ENCODE measurements around the gene PPP2R3A.

The PPP2R3A gene

GRCh38 chr3:136036306-136036705 is 70.8 kb downstream of the PPP2R3A start:
- Histone ChIP-seq H3K79me2 (ENCODE audit: low read length) (no peaks in the 10 kb centered on the region), H3K9me3 (replicated peaks; ENCODE audit: insufficient read depth, low read length) (no peaks in the 10 kb centered on the region), H3K9ac (ENCODE audit: low read length) (no peak overlapping the region), H3K4me1 (ENCODE audit: low read length) (no peaks in the 10 kb centered on the region), H3K27me3 (replicated peaks; ENCODE audit: insufficient read depth, low read length) (no peaks in the 10 kb centered on the region), H3K4me3 (ENCODE audit: low read length) (no peak overlapping the region), H3K4me2 (ENCODE audit: low read depth, low read length) (no peak overlapping the region), H3K36me3 (replicated peaks; ENCODE audit: insufficient read depth, low read length) (no peaks in the 10 kb centered on the region), H3K27ac (ENCODE audit: low read length) (no peak overlapping the region), H3F3A (ENCODE audit: insufficient read depth, low read length) (no peaks in the 10 kb centered on the region), H2AFZ (ENCODE audit: low read length) (no peak overlapping the region), H4K20me1 (ENCODE audit: insufficient read depth, low read length) (no peaks in the 10 kb centered on the region), H3K9me2 (replicated peaks; ENCODE audit: insufficient read depth, low read length) (no peaks in the 10 kb centered on the region)
- TF ChIP-seq CTCF (IDR thresholded peaks at IDR 0.05; ENCODE audit: low read length): no peak
- TF ChIP-seq EZH2 (optimal IDR thresholded peaks at IDR 0.05; ENCODE audit: low read depth, low read length): no peak
- TF ChIP-seq EZH2phosphoT487 (IDR thresholded peaks at IDR 0.05; ENCODE audit: low read length): no peak
- no peak for DNase-seq

GRCh38 chr3:136038668-136039067 is 73.1 kb downstream of the PPP2R3A start:
- Histone ChIP-seq H3K4me2 (ENCODE audit: low read depth, low read length) (no peak overlapping the region), H2AFZ (ENCODE audit: low read length) (no peak overlapping the region), H3K36me3 (replicated peaks; ENCODE audit: insufficient read depth, low read length) (no peaks in the 10 kb centered on the region), H3F3A (ENCODE audit: insufficient read depth, low read length) (no peaks in the 10 kb centered on the region), H3K4me3 (ENCODE audit: low read length) (no peak overlapping the region), H4K20me1 (ENCODE audit: insufficient read depth, low read length) (no peaks in the 10 kb centered on the region), H3K27me3 (replicated peaks; ENCODE audit: insufficient read depth, low read length) (no peaks in the 10 kb centered on the region), H3K9me2 (replicated peaks; ENCODE audit: insufficient read depth, low read length) (no peaks in the 10 kb centered on the region), H3K27ac (ENCODE audit: low read length) (no peak overlapping the region), H3K9ac (ENCODE audit: low read length) (no peak overlapping the region), H3K4me1 (ENCODE audit: low read length) (no peaks in the 10 kb centered on the region), H3K79me2 (ENCODE audit: low read length) (no peaks in the 10 kb centered on the region), H3K9me3 (replicated peaks; ENCODE audit: insufficient read depth, low read length) (no peaks in the 10 kb centered on the region)
- DNase-seq: no peak
- no peak for TF ChIP-seq EZH2phosphoT487 (IDR thresholded peaks at IDR 0.05; ENCODE audit: low read length)
- TF ChIP-seq EZH2 (optimal IDR thresholded peaks at IDR 0.05; ENCODE audit: low read depth, low read length): no peak
- TF ChIP-seq CTCF (IDR thresholded peaks at IDR 0.05; ENCODE audit: low read length): no peak

GRCh38 chr3:136042608-136043221 is 77.2 kb downstream of the PPP2R3A start:
- H3K27me3 ChIP-seq (replicated peaks; ENCODE audit: insufficient read depth, low read length): no peaks in the 10 kb centered on the region
- H3K4me2 ChIP-seq (ENCODE audit: low read depth, low read length): no peak overlapping the region
- H3K9ac ChIP-seq (ENCODE audit: low read length): no peak overlapping the region
- H3K36me3 ChIP-seq (replicated peaks; ENCODE audit: insufficient read depth, low read length): no peaks in the 10 kb centered on the region
- H4K20me1 ChIP-seq (ENCODE audit: insufficient read depth, low read length): no peaks in the 10 kb centered on the region
- DNase-seq: peak; percentile 57
- H3F3A ChIP-seq (ENCODE audit: insufficient read depth, low read length): no peaks in the 10 kb centered on the region
- H2AFZ ChIP-seq (ENCODE audit: low read length): no peak overlapping the region
- no peaks in the 10 kb centered on the region for H3K9me2 ChIP-seq (replicated peaks; ENCODE audit: insufficient read depth, low read length)
- no peak overlapping the region for H3K27ac ChIP-seq (ENCODE audit: low read length)
- H3K9me3 ChIP-seq (replicated peaks; ENCODE audit: insufficient read depth, low read length): no peaks in the 10 kb centered on the region
- no peak overlapping the region for H3K4me3 ChIP-seq (ENCODE audit: low read length)
- no peaks in the 10 kb centered on the region for H3K4me1 ChIP-seq (ENCODE audit: low read length)
- H3K79me2 ChIP-seq (ENCODE audit: low read length): no peaks in the 10 kb centered on the region
- TF ChIP-seq CTCF (IDR thresholded peaks at IDR 0.05; ENCODE audit: low read length): peak; percentile 64
- no peak for TF ChIP-seq EZH2 (optimal IDR thresholded peaks at IDR 0.05; ENCODE audit: low read depth, low read length)
